HG03097 (cell line): ENCODE results near the gene KCNMA1.
"Not testable (repeated sequence)": the region's sequence is repeated elsewhere in the genome, so short reads cannot be mapped to it uniquely, and the experiment has no call there.

Experiments
- ATAC-seq: cut with Tn5 transposase; IDR thresholded peaks from one replicate; pipeline ENCODE4 v1.9.1; 2021; ENCODE audit not compliant: unreplicated experiment, low FRiP score

The KCNMA1 gene

GRCh38 chr10:77431980-77432797 lies 205.4 kb downstream of the KCNMA1 start:
- no peak for ATAC-seq

GRCh38 chr10:77431209-77431611 lies 206.4 kb downstream of the KCNMA1 start:
- ATAC-seq, result no peak

- no peak for ATAC-seq
Observed at GRCh38 chr10:77430530-77430929, 207.1 kb downstream of the KCNMA1 start.

- no peak for ATAC-seq
Observed at GRCh38 chr10:77428691-77429395, 208.8 kb downstream of the KCNMA1 start.

GRCh38 chr10:77424257-77424656 lies 213.4 kb downstream of the KCNMA1 start:
- ATAC-seq, result no peak

GRCh38 chr10:77422491-77423338 lies 214.9 kb downstream of the KCNMA1 start:
- ATAC-seq, result no peak

- no peak for ATAC-seq
Observed at GRCh38 chr10:77421591-77421990, 216.0 kb downstream of the KCNMA1 start.

- no peak for ATAC-seq
Observed at GRCh38 chr10:77420947-77421523, 216.6 kb downstream of the KCNMA1 start.

GRCh38 chr10:77419979-77420378 lies 217.6 kb downstream of the KCNMA1 start:
- no peak for ATAC-seq

GRCh38 chr10:77419056-77419455 lies 218.6 kb downstream of the KCNMA1 start:
- ATAC-seq, result no peak

- ATAC-seq, result no peak
Observed at GRCh38 chr10:77417806-77418640, 219.6 kb downstream of the KCNMA1 start.

GRCh38 chr10:77417359-77417758 lies 220.2 kb downstream of the KCNMA1 start:
- ATAC-seq, result no peak

GRCh38 chr10:77416311-77417135 lies 221.1 kb downstream of the KCNMA1 start:
- ATAC-seq, result no peak

GRCh38 chr10:77415313-77415960 lies 222.2 kb downstream of the KCNMA1 start:
- ATAC-seq, result no peak

GRCh38 chr10:77413231-77413630 lies 224.4 kb downstream of the KCNMA1 start:
- ATAC-seq, result no peak

GRCh38 chr10:77412573-77413133 lies 225.0 kb downstream of the KCNMA1 start:
- ATAC-seq, result not testable (repeated sequence)

- no peak for ATAC-seq
Observed at GRCh38 chr10:77411805-77412204, 225.8 kb downstream of the KCNMA1 start.

- ATAC-seq, result no peak
Observed at GRCh38 chr10:77410523-77410922, 227.1 kb downstream of the KCNMA1 start.
